NCI-H2196 treated with DMSO at 0.1 percent for 48 hours (cell line): Measurements from ENCODE around the gene MYO3A.
"Not testable (repeated sequence)": the region's sequence is repeated elsewhere in the genome, so short reads cannot be mapped to it uniquely, and the experiment has no call there.

Source experiments
- DNase-seq: peaks from one replicate; lab custom pipeline; 2025; ENCODE audit not compliant: unreplicated experiment; lab: John Stamatoyannopoulos, UW

MYO3A gene

GRCh38 chr10:26067680-26068079 lies 133.7 kb downstream of the MYO3A start:
- DNase-seq = no peak

GRCh38 chr10:26080971-26081370 lies 146.9 kb downstream of the MYO3A start:
- DNase-seq = not testable (repeated sequence)

- no peak for DNase-seq
These were observed 147.4 kb downstream of the MYO3A start for GRCh38 chr10:26081459-26081858.

GRCh38 chr10:26085549-26085948 lies 151.5 kb downstream of the MYO3A start:
- DNase-seq = no peak

- no peak for DNase-seq
These were observed 153.6 kb downstream of the MYO3A start for GRCh38 chr10:26087666-26088065.

GRCh38 chr10:26090026-26090425 lies 156.0 kb downstream of the MYO3A start:
- DNase-seq = no peak

GRCh38 chr10:26090762-26091161 lies 156.7 kb downstream of the MYO3A start:
- DNase-seq = no peak

- no peak for DNase-seq
These were observed 159.2 kb downstream of the MYO3A start for GRCh38 chr10:26093229-26093628.

- no peak for DNase-seq
These were observed 161.8 kb downstream of the MYO3A start for GRCh38 chr10:26095781-26096180.

GRCh38 chr10:26097549-26097948 lies 163.5 kb downstream of the MYO3A start:
- not testable (repeated sequence) for DNase-seq

GRCh38 chr10:26112532-26112931 lies 178.5 kb downstream of the MYO3A start:
- DNase-seq = no peak

- no peak for DNase-seq
These were observed 204.6 kb downstream of the MYO3A start for GRCh38 chr10:26138613-26139012.

GRCh38 chr10:26156019-26156418 lies 222.0 kb downstream of the MYO3A start:
- DNase-seq = no peak

- DNase-seq = no peak
These were observed 223.7 kb downstream of the MYO3A start for GRCh38 chr10:26157734-26158133.

GRCh38 chr10:26169466-26169865 lies 235.4 kb downstream of the MYO3A start:
- DNase-seq = no peak

GRCh38 chr10:26172131-26172530 lies 238.1 kb downstream of the MYO3A start:
- no peak for DNase-seq

GRCh38 chr10:26173837-26174236 lies 239.8 kb downstream of the MYO3A start:
- no peak for DNase-seq

GRCh38 chr10:26177341-26177740 lies 243.3 kb downstream of the MYO3A start:
- DNase-seq = no peak

- no peak for DNase-seq
These were observed 260.2 kb downstream of the MYO3A start for GRCh38 chr10:26194275-26194674.

- DNase-seq = no peak
These were observed 263.2 kb downstream of the MYO3A start for GRCh38 chr10:26197248-26197647.

GRCh38 chr10:26198119-26198518 lies 264.1 kb downstream of the MYO3A start:
- DNase-seq = no peak

GRCh38 chr10:26199841-26200240 lies 265.8 kb downstream of the MYO3A start:
- no peak for DNase-seq

GRCh38 chr10:26205223-26205622 lies 271.2 kb downstream of the MYO3A start:
- no peak for DNase-seq
